GM19328 (cell line): Measurements from ENCODE around the gene TSPO.
"Not testable (repeated sequence)": the region's sequence is repeated elsewhere in the genome, so short reads cannot be mapped to it uniquely, and the experiment has no call there.

Source experiments
- ATAC-seq: cut with Tn5 transposase; IDR thresholded peaks from one replicate; pipeline ENCODE4 v1.9.1; 2021; ENCODE audit warnings: mild to moderate bottlenecking, moderate library complexity; ENCODE audit not compliant: unreplicated experiment

Gene TSPO

DNA sequence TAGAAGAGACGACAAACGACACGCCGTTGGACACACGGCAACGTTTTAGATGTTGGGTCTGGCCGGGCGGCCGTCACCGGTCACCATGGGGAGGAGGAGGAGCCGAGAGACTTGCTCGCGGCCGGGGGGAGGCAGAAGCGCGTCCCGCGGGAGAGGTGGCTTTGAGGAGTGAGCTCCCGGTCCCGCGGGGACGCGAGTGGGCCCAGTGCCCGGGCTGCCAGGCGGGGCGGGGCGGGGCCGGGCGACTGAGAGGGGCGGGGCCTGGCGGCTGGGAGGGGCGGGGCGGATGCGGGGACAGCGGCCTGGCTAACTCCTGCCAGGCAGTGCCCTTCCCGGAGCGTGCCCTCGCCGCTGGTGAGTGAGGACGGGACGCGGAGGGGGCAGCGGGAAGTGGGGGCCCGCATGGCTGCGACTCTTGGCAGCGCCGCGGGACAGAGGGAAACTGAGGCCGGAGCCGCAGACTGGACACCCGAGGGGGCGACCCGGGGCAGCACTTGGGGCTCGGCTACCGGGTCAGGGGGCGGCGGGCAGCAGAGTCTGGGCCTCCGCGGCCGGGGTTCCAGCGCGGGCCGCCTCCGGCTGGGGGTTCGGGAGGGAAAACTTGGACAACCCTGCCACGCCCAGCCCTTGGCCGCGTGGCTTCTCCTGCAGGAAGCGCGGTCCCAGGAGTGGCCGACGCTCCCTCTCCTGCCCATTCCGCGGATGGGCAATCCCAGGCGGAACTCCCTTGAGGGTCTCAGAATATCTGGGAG, at the start of gene TSPO:
TSPO (plus strand) TSS at position 309 of the 752 bp plus-strand sequence. CDS start 7,680 bp downstream, outside the sequence.
- ATAC-seq: no peak

DNA sequence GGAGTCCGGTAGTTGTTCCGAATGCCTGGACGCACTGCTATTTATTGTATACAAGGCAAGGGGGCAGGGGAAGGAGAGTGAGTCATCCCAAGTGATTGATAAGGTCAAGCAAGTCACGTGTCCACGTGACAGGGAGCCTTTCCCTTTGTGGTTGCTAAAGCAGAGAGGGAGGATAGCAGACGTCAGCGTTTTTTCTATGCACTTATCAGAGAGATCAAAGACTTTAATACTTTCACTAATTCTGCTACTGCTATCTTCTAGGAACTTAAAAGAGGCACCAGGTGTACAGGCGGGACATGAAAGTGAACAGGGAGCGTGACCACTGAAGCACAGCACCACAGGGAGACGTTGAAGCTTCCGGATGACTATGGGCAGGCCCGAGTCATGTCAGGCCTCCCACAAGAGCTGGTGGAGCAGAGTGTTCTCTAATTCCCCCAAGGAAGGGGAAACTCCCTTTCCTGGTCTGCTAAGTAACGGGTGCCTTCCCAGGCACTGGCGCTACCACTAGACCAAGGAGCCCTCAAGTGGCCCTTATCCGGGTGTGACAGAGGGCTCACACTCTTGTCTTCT, 47.2 kb upstream of the TSPO start:
- not testable (repeated sequence) for ATAC-seq

DNA sequence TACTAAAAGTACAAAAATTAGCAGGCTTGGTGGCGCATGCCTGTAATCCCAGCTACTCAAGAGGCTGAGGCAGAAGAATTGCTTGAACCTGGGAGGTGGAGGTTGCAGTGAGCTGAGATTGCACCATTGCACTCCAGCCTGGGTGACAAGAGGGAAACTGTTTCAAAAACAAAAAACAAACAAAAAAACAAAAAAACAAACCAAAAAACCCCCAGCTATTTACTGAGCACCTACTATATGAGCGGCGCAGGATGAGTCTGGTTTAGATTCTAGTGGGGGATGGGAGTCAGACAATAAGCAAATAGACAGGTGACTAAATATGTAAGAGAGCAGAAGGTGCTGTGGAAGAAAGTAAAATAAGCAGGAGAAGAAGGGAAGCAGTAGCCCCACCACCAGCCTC, 46.4 kb upstream of the TSPO start:
- not testable (repeated sequence) for ATAC-seq

DNA sequence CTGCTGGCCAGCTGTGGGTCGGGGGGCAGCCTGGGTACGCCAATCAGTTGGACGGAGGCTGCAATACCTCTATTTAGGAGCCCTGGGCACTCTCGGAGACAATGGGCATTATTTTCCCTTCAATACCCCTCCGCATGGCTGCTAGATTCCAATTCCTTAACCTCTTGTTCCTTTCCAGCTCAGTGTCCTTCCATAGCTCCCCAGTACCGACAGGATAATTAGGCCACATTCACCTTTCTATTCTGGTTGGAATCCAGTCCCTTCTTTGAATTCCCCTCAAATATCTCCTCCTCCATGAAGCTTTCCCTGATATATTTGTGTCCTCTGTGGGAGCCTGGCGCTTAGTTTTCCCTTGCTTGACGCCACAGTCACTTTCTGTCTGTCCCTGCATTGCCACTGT, 45.1 kb upstream of the TSPO start:
- ATAC-seq: no peak

DNA sequence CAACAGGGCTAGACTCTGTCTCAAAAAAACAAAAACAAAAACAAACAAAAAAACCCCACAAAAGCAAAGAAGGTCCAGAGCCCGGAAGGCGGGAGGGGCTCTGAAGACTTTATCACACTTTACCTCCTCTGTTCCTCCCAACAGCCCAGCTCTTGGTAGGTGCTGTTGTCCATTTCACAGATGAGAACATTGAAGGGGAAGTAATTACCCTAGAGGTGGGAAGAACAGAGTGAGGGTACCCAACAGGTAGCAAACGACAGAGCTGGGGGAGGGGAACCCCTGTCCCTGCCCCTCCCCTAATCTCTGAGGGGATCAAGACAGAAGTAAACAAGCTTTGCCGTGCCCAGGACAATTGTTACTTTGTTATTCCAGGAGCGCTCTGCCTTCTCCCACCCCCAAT, 41.8 kb upstream of the TSPO start:
- no peak for ATAC-seq

DNA sequence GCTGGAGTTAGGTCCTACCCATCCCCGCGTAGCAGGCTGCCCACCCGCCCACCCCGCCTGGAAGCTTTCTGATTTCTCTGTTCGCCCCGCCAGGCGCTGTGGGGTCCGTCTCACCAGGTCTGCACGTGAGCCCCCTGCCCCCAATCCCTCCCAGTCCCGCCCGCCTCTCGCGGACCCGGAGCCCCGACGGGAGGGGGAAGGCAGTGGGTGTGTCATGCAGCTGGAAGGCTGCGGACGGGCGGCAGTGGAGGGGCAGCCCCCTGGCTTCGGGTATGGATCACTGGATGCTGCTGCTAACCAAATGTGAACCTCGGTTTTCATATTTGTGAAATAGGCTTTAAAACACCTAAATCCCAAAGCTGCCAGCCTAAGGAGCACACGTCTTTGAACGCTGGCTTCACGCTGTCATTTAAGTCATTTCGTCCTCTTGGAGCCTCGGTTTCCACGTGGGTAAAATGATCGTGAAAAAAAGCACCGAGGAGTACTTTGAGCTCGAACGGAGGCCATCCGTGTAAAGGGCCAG, 41.4 kb upstream of the TSPO start:
- no peak for ATAC-seq

DNA sequence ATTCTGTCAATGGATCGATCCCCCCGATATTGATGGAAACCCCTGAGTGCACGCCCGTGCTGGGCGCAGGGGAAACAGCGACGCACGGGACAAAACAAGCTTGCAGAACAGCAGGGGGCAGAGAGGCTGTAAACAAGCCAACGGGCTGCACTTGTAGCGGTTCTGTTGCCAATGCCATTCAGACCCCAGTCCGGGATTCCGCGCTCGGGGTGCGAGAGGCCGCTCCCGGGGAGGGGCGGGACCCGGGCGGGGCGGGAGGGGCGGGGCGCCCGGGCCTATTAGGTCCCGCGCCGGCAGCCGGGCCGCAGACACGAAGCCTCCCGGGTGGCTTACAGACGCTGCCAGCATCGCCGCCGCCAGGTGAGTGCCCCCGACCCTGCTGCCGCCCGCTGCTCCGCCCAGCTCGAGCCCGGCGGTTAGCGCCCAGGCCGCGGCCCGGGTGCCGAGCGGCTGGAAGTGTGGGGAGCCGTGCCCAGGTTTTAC, 40.9 kb upstream of the TSPO start, which contains the start of gene BIK:
BIK (plus strand) TSS at position 307 of the 483 bp plus-strand sequence. CDS start 13,273 bp downstream, outside the sequence.
- no peak for ATAC-seq

DNA sequence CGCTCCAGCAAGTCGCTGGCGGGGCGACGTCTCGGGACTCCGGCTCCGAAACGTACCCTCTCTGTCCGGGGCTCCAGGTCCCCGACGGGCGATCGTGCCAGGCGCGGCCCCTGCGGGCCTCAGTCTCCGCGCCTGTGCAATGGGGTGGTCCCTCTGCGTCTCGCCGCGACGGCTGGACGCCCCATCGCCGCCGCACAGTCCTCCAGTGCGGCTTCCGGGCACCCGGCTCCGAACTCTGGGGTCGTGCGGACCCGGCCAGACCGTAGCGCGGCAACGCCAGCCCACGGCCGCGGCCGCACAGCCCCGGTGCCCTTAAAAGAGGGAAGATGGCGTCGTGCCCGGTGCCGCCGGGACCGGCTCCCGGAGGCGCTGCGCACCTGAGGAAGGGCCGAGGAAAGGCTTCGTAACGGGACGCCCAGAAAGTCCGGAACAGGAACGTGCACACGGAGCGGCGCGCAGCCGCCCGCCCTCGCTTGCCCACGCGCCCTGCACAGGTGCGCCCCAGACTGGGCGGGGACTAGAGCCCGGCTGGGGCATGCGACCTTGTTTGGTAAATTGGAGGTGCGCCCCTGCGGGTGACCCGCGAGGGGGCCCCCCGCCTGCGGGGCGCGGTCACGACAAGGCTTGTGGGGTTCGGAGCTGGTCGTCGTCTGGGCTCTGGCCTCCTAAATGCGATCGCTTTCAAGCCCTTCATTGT, 40.3 kb upstream of the TSPO start:
- ATAC-seq: no peak

DNA sequence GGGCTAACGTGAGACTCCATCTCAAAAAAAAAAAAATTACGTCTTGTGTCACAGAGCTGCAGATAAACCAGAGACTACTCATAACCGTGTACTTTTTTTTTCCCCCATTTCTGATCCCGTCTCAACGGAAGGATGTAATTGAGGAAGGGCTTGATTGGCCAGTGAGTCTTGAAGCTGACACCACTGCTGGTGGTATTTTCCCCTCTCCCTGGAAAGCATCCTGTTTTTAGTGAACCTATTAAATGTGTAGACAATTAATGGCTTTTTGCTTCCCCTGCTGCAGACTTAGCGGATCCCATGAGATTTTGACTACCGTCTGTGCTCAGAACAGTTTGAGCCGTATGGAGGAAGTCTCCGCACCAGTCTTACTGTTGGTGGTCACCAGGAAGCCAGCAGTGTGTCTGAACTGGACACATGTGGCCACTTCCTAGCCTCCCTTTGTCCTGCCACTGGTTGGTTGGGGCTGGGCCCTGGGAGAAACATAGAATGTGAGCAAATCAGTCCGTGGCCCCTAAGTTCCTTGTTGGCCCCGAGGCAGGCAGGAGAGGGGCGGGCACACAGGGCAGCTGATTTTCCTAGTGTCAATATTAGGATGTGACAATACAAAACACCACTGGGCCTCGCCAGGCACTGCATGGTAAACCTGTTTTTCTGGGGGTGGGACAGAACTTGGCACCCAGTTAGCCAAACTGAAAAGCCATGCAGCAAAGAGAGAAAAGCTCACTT, 37.7 kb upstream of the TSPO start:
- ATAC-seq: no peak

DNA sequence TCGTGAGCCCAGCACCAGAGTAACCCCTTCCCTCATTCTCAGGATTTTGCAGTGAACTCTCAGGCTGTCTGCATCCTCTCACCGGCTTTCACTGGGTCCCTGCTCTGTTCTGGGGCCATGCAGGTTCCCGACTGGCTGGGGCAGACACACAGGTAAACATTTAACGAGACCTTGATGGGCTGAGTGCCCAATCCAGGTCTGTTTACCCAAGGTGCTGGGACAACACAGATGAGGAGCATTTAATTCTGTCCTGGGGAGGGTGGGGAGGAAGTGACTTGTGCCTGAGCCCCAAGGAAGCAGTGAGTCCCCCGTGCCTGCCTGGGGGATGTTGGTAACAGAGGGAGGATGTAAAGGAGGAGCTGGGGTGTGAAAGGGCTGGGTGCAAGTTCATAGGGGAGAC, 36.4 kb upstream of the TSPO start:
- ATAC-seq: no peak

DNA sequence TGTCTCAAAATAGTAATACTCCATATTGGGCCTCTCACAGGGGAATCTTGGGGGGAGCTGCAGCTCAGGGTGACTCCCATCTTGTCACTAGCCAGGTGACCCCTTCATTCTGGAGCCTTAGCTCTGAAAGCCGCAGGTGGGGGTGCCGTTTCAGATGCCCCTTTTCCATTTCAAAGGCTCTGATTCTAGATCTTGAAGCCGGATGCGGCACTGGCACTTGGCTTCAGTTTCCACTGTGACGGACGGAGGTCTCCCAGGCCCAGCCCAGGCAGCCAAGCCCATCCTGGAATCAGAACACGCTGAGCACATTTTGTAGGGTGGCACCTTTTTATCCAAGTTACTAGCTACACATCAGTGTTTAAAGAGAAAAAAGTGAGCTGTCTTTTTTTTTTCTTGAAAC, 34.4 kb upstream of the TSPO start:
- ATAC-seq: no peak

DNA sequence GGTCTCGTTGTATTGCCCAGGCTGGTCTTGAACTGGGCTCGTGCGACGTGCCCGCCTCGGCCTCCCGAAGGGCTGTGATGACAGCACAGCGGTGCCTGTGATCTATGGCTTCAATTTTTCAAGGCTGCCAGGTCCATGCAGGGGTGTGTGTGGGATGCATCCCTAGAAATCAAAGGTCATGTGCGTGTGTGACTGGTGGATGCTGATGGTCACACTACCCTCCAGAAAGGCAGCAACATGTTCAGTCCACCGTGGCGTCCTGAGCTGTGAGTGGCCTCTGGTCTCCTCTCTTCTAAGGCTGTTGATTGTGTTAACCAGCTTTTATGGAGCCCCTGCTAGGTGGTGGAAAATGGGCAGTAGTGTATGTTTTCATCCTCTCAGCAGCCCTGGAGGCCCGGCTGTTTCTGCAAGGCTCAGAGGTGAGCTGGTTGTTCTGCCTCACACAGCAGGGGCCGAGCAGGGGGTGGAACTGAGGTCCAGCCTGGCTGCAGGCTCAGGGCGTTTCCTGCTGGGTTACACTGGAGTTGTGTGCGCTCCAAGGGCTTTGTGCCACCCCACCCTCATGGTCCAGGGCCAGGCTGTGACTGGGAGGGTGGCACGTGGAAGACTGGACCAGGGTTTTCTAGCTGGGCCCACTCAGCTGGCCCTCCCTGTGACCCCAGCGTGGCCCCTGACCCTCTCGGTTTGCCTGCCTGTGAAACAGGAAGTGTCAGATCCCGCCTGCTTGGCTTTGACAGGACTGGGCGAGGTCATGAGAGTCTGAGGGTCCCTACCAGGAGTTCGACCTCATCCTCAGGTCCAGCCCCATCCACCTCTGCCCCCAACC, 33.1 kb upstream of the TSPO start:
- no peak for ATAC-seq

DNA sequence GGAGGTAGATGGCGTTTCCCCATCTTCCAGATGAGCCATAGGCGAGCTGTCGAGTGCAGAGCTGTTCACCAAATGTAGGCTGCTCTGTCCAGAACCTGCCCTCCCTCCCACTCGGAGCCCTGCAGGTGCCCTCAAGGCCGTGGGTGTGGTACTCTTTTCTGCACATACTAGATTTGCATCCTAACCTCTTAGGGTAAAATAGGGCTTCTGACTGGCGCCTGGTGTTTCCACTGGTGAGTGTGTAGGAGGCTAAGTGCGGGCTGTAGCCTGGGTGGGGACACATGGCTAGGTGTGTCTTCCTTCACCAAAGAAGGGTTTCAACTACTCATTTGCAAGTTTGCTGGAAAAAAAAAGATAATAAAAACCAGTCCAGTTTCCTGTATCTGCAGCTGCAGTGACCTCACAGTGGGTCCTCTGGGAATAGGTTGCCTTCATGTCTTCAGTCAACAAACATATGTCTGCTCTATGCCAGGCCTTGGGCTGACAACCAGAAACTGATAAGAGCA, 32.4 kb upstream of the TSPO start:
- no peak for ATAC-seq

DNA sequence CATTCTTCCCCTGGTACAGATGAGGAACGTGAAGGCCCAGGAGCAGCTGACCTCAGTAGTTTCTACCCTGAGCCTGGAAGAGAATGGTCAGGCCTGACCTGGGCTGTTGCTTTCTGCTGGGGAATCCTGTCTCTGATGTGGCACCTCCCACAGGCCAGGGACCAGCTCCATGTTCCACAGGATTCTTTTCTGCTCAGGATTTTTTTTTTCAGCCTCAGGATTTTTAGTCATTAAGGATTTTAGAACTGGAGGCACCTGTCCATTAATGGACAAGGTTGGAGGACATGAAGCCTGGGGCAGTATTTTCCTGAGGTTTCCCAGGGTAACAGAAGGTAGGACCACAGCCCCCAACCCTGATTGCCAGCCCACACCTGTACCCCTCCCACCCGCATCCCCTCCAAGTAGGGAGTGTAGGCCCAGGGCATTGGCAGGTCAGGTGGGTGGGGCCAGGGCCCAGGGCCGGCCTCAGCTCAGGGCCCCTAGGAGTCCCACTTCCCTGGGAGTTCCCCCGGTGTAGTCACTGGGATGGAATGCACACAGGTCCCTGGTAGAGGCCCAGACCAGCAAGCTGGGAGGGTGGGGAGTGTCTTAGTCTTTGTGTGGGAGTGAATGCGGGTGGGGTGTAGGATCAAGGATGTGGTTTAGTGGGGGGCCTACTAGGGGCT, 24.7 kb upstream of the TSPO start:
- no peak for ATAC-seq

DNA sequence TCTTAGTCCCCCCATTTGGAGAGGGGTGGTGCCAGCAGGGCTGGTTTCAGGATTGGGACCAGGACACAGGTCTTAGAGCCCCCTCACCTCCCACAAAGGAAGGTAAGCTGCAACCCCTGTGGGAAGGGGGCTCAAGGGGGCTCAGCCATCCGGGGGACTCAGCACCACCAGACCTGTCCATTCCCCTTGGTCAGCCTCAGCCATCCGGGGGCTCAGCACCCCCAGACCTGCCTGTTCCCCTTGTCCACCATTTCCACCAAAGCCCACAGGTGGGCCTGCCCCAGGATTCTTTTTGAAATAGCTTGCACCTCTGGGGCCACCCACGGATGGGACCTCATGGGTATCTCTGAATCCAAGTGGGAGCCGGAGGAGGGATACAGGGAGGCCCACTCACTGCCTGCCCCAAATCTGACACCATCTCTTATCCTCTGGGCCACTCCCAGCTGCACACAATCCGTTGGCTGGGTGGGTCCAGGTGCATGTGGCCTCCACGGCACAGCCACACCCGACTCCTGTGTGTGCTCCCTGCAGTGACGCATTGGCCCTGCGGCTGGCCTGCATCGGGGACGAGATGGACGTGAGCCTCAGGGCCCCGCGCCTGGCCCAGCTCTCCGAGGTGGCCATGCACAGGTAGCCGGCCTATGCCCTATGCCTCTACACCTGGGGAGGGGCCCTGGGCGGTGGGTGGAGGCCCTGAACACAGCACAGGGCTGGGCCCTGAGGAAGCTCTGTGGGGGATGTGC, 24.0 kb upstream of the TSPO start:
- no peak for ATAC-seq

DNA sequence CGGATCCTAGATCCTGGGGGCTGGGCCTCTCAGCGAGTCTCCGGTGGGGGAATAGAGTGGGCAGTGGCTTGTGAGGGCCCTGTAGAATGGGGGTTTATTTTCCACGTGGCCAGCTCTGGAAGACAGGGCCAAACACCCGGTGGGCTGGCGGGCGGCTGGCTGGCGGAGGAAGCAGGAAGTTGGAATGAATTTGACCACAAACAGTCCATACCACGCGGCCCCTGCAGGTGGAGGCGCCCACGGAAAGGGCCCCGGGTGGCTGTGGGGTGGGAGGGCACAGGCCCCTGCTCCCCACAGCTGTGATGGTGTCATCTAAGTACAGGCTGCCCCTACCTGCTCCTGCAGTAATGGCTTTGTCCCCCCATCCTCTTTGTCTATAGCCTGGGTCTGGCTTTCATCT, 23.2 kb upstream of the TSPO start:
- ATAC-seq: no peak

DNA sequence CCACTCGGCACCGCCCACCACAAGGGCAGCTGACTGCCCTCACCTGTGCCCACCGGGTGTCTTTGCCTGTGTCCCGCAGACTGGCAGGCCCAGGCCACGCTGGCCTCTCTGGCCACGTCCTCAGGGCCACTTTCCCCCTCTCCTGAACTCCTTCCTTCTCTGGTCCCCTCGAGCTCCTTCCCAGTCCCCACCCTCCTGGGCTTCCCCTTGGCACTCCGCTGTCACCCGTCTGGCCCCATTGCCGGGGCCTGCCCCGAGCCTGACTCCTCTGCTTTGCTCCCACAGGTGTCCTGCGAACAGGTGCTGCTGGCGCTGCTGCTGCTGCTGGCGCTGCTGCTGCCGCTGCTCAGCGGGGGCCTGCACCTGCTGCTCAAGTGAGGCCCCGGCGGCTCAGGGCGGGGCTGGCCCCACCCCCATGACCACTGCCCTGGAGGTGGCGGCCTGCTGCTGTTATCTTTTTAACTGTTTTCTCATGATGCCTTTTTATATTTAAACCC, 22.4 kb upstream of the TSPO start:
- ATAC-seq: no peak
